ENCODE measurements around the gene KSR2.
"Not testable (repeated sequence)": the region's sequence is repeated elsewhere in the genome, so short reads cannot be mapped to it uniquely, and the experiment has no call there.

Gene KSR2

GRCh38 chr12:117742721-117743120 is 226.1 kb downstream of the KSR2 start:
- DNase-seq, result no peak

GRCh38 chr12:117738233-117738632 is 230.6 kb downstream of the KSR2 start:
- no peak for DNase-seq

- DNase-seq, result no peak
Measured at GRCh38 chr12:117733549-117733805, 235.3 kb downstream of the KSR2 start.

- no peak for DNase-seq
Measured at GRCh38 chr12:117732761-117733548, 235.8 kb downstream of the KSR2 start.

- DNase-seq, result not testable (repeated sequence)
Measured at GRCh38 chr12:117731131-117731530, 237.7 kb downstream of the KSR2 start.

- DNase-seq, result no peak
Measured at GRCh38 chr12:117727301-117727700, 241.5 kb downstream of the KSR2 start.

- DNase-seq, result peak; percentile 61
Measured at GRCh38 chr12:117724543-117724942, 244.2 kb downstream of the KSR2 start.

GRCh38 chr12:117718559-117718958 is 250.2 kb downstream of the KSR2 start:
- no peak for DNase-seq

GRCh38 chr12:117718141-117718540 is 250.6 kb downstream of the KSR2 start:
- peak; percentile 68 for DNase-seq

GRCh38 chr12:117714203-117714602 is 254.6 kb downstream of the KSR2 start:
- no peak for DNase-seq

GRCh38 chr12:117710121-117710520 is 258.7 kb downstream of the KSR2 start:
- DNase-seq, result no peak

- no peak for DNase-seq
Measured at GRCh38 chr12:117707861-117708260, 260.9 kb downstream of the KSR2 start.

GRCh38 chr12:117703584-117703983 is 265.2 kb downstream of the KSR2 start:
- no peak for DNase-seq

GRCh38 chr12:117702741-117703140 is 266.0 kb downstream of the KSR2 start:
- DNase-seq, result no peak

- DNase-seq, result no peak
Measured at GRCh38 chr12:117699575-117699974, 269.2 kb downstream of the KSR2 start.

- DNase-seq, result no peak
Measured at GRCh38 chr12:117699118-117699517, 269.7 kb downstream of the KSR2 start.

GRCh38 chr12:117695956-117696355 is 272.8 kb downstream of the KSR2 start:
- no peak for DNase-seq

GRCh38 chr12:117692512-117692911 is 276.3 kb downstream of the KSR2 start:
- no peak for DNase-seq

- no peak for DNase-seq
Measured at GRCh38 chr12:117689857-117690256, 278.9 kb downstream of the KSR2 start.

GRCh38 chr12:117688446-117688845 is 280.3 kb downstream of the KSR2 start:
- DNase-seq, result no peak

GRCh38 chr12:117686911-117687377 is 281.8 kb downstream of the KSR2 start:
- DNase-seq, result peak; percentile 89

GRCh38 chr12:117686210-117686609 is 282.6 kb downstream of the KSR2 start:
- DNase-seq, result no peak

- peak; percentile 95 for DNase-seq
Measured at GRCh38 chr12:117685110-117685926, 283.5 kb downstream of the KSR2 start.

- no peak for DNase-seq
Measured at GRCh38 chr12:117684471-117684870, 284.3 kb downstream of the KSR2 start.

Data from fibroblast of skin of right quadriceps (primary cell).